Cardiac muscle cell (in vitro differentiated cells and primary cell): ENCODE data around the gene PHTF2. TPM values are rescaled to one million over a fixed set of nuclear protein-coding genes. Genes with fewer than 3 reads are reported as not detected.

Experiments
- DNase-seq, 2 donors: peaks; one replicate each; pipeline versions ENCODE4 v3.0.0 to v3.0.0-alpha.2; 2010 to 2017; ENCODE audit warnings: low read depth in 1 of 2, low spot score in 1 of 2
- H3K27ac ChIP-seq: fragments of 200-600 bp; sonication (generic); 2 replicates; pipeline ENCODE4 v1.5.1; 2016
- H3K27me3 ChIP-seq: fragments of 200-600 bp; sonication (generic); 2 replicates; pipeline ENCODE4 v1.6.0; 2016; ENCODE audit warnings: control low read depth
- H3K36me3 ChIP-seq: fragments of 200-600 bp; sonication (generic); 2 replicates; pipeline ENCODE4 v1.5.1; 2016; ENCODE audit warnings: control low read depth
- H3K4me1 ChIP-seq: fragments of 200-600 bp; sonication (generic); 2 replicates; pipeline ENCODE4 v1.8.1; 2017; ENCODE audit warnings: low read depth, mild to moderate bottlenecking, mixed run types
- H3K4me3 ChIP-seq: fragments of 200-600 bp; sonication (generic); 2 replicates; pipeline ENCODE4 v1.5.1; 2016; ENCODE audit warnings: mild to moderate bottlenecking
- H3K9me3 ChIP-seq: fragments of 200-600 bp; sonication (generic); 2 replicates; pipeline ENCODE4 v1.5.1; 2017; ENCODE audit warnings: low read depth, mild to moderate bottlenecking, control low read depth
- polyA plus RNA-seq: library from polyadenylated mRNA; unstranded; fragments of >200 nt; fragmentation: Nextera tagmentation; extraction: Ambion mirVana; gene quantifications from 2 replicates; pipeline ENCODE4 v1.2.1, GENCODE V29; 2016
- total RNA-seq: library from RNA; depleted of rRNA; stranded (reverse); fragments of >200 nt; gene quantifications from 2 replicates; pipeline ENCODE4 v1.2.3, GENCODE V29; 2016
- TF ChIP-seq, protein P1 (sequence below): IDR thresholded peaks from 2 replicates; pipeline ENCODE4 v1.5.1; 2012; ENCODE audit warnings: low read depth, mild to moderate bottlenecking, low read length

Gene PHTF2
- total and polyA plus RNA-seq, 2 experiments from 2014 or later: 28.4 to 36.6 TPM

DNA sequence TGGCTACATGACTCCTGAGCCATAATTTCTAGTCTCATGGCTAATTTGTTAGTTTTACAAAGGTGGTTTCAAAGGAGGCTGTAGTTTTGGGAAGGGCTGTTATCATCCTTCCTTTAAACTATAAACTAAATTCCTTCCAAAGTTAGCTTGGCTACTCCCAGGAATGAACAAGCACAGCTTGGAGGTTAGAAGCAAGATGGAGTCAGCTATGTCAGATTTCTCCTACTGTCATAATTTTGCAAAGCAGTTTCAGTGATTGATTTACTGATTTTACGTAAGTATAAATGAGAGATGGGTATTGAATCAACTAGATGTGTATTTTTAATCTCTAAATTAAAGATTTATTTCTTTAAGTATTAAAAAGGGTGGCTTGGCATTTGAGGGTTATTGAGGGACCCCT is 79.9 kb downstream of the PHTF2 start:
- Histone ChIP-seq H3K4me1 (no peaks in the 10 kb centered on the region), H3K36me3 (no peaks in the 10 kb centered on the region), H3K4me3 (no peak overlapping the region), H3K9me3 (no peaks in the 10 kb centered on the region), H3K27me3 (no peaks in the 10 kb centered on the region), H3K27ac (no peak overlapping the region)
- TF ChIP-seq, protein P1, sequence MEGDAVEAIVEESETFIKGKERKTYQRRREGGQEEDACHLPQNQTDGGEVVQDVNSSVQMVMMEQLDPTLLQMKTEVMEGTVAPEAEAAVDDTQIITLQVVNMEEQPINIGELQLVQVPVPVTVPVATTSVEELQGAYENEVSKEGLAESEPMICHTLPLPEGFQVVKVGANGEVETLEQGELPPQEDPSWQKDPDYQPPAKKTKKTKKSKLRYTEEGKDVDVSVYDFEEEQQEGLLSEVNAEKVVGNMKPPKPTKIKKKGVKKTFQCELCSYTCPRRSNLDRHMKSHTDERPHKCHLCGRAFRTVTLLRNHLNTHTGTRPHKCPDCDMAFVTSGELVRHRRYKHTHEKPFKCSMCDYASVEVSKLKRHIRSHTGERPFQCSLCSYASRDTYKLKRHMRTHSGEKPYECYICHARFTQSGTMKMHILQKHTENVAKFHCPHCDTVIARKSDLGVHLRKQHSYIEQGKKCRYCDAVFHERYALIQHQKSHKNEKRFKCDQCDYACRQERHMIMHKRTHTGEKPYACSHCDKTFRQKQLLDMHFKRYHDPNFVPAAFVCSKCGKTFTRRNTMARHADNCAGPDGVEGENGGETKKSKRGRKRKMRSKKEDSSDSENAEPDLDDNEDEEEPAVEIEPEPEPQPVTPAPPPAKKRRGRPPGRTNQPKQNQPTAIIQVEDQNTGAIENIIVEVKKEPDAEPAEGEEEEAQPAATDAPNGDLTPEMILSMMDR: no peak
- DNase-seq: no peak

DNA sequence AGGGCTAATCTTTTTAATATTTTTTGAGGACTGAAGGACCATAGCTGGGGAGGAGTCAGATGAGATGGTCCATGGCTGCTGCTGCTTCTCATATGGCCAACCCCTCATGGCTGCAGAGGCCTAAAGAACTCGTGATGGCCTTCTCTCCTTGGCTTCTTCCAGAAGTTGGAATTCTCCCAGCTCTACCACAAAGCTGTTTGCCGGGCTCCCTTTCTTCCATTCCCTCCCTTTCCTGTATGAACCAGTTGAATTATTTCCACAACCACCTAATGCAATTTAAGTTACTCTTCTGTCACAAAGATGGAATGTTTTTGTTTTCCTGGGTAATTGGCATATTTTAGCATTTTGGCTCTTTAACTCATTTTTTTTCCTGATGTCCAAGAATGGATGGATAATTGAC is 80.7 kb downstream of the PHTF2 start:
- TF ChIP-seq, protein P1: no peak
- H3K4me3 ChIP-seq: no peak overlapping the region
- peak in 1 of 2 donors; percentile 23 for DNase-seq
- no peaks in the 10 kb centered on the region for H3K27me3 ChIP-seq
- no peaks in the 10 kb centered on the region for H3K9me3 ChIP-seq
- H3K4me1 ChIP-seq: no peaks in the 10 kb centered on the region
- H3K36me3 ChIP-seq: no peaks in the 10 kb centered on the region
- H3K27ac ChIP-seq: no peak overlapping the region

DNA sequence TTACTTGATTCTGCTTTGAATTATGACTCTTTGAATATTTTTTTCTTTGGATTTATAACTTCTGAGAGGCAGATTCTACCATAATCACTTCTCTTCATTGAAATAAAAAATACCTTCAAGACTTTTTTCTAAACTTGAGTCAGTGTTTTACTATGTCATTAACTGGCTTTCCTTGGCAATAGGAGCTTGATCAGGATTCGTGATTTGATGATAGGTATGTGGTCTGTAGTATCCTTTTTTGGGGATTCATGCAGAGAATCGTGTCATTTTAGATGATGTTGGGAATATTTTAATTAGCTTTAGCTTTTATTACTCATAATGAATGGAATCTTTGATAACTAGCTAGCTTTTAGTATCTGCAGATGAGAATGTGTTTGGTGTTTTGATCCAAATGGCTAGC is 83.3 kb downstream of the PHTF2 start:
- H3K9me3 ChIP-seq: no peaks in the 10 kb centered on the region
- no peaks in the 10 kb centered on the region for H3K27me3 ChIP-seq
- H3K36me3 ChIP-seq: no peaks in the 10 kb centered on the region
- no peak overlapping the region for H3K4me3 ChIP-seq
- no peaks in the 10 kb centered on the region for H3K4me1 ChIP-seq
- TF ChIP-seq, protein P1: no peak
- no peak overlapping the region for H3K27ac ChIP-seq
- no peak for DNase-seq

DNA sequence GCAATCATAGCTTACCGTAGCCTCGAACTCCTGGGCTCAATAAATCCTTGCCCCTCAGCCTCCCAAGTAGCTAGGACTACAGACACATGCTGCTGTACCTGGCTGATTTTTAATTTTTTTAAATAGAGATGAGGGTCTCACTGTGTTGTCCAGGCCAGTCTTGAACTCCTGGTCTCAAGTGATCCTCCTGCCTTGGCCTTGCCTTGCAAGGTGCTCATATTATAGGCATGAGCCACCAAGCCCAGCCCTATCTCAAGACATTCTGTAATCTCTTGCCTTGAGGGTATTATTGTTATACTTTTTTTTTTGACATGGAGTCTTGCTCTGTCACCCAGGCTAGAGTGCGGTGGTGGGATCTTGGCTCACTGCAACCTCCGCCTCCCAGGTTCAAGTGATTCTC is 86.6 kb downstream of the PHTF2 start:
- TF ChIP-seq, protein P1: no peak
- no peaks in the 10 kb centered on the region for H3K36me3 ChIP-seq
- H3K4me1 ChIP-seq: no peaks in the 10 kb centered on the region
- no peak overlapping the region for H3K27ac ChIP-seq
- no peak overlapping the region for H3K4me3 ChIP-seq
- no peak for DNase-seq
- H3K27me3 ChIP-seq: no peaks in the 10 kb centered on the region
- H3K9me3 ChIP-seq: no peaks in the 10 kb centered on the region

DNA sequence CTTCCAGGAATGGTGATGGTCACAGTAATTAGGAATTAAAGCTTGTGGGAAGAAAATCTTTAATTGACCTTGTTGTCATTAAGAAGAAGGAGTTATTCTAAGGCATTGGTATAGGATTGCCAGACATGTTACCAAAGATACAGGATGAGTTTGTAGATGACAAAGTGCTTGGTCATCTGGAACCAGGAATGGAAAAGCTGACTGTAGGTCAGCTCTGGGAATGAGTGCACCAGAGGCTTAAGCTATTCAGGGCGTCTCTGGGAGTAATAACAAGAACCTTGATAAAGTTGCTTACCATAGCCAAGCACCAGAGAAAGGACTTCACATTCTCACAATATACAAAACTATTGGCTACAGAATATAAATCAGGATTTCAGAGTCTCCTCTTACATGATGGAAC is 89.0 kb downstream of the PHTF2 start:
- no peaks in the 10 kb centered on the region for H3K27me3 ChIP-seq
- H3K36me3 ChIP-seq: no peaks in the 10 kb centered on the region
- no peaks in the 10 kb centered on the region for H3K9me3 ChIP-seq
- no peaks in the 10 kb centered on the region for H3K4me1 ChIP-seq
- peak in 1 of 2 donors; percentile 54 for DNase-seq
- TF ChIP-seq, protein P1: no peak
- H3K4me3 ChIP-seq: no peak overlapping the region
- H3K27ac ChIP-seq: no peak overlapping the region

DNA sequence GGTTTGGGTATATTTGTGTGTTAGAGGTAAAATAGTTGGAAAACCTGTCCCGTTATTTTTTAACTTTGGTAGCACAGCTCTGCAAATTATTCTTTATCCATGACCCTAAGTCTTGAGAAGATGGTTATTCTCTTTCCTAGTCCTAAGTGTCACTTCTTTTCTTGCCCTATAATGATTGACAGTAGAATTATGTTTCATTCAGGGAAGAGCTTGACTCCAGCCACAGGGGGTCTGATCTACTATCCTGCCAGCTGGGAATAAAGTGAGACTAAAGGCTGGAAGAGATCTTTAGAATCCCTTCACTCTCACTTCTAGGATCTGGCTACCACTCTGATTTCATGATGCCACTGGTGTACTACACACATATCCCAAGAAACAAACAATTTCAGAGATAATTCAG is 90.4 kb downstream of the PHTF2 start:
- DNase-seq: no peak
- peaks cover 6% of the 10 kb centered on the region for H3K4me1 ChIP-seq
- H3K36me3 ChIP-seq: no peaks in the 10 kb centered on the region
- no peak overlapping the region for H3K4me3 ChIP-seq
- TF ChIP-seq, protein P1: no peak
- no peaks in the 10 kb centered on the region for H3K27me3 ChIP-seq
- H3K9me3 ChIP-seq: no peaks in the 10 kb centered on the region
- H3K27ac ChIP-seq: no peak overlapping the region
